ENCODE measurements around the gene RPH3AL. TPM values are rescaled to one million over a fixed set of nuclear protein-coding genes. Genes with fewer than 3 reads are reported as not detected.
A peak's percentile ranks its signal among the peaks of the same experiment; 100 is the strongest.

Gene RPH3AL
- total and polyA plus RNA-seq, 8 donors: 8.9 to 57.1 (median 11.0) TPM

DNA sequence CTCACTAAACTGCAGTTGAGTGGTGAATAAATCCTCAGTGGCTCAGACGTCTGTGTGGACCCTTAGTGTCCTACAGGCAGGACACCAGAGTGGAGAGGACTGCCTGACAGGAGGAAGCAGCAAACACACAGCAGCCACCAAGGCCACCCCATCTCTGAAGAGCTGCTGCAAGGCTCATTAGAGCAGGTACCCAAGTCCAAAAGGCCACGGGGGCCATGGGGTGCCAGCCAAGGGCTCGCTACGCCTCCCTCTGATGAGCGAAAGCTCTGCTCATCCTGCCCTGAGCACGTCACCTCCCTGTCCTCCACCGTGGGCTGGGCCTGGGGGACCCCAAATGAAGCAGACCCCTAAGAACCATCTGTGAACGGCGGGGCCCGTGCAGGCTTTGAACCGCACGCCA, 101.1 kb downstream of the RPH3AL start:
- Histone ChIP-seq H3K36me3 (peaks cover 0 to 5% of the 10 kb centered on the region in 2 donors), H3K27me3 (no peaks in the 10 kb centered on the region), H3K4me3 (no peak overlapping the region), H3K4me1 (peaks cover 0 to 10% of the 10 kb centered on the region in 2 donors), H3K9me3 (no peaks in the 10 kb centered on the region), H3K27ac (no peak overlapping the region)
- ATAC-seq (no peak), DNase-seq (peak in 2 of 4 donors; percentile 16 to 67)
- TF ChIP-seq, protein P1, sequence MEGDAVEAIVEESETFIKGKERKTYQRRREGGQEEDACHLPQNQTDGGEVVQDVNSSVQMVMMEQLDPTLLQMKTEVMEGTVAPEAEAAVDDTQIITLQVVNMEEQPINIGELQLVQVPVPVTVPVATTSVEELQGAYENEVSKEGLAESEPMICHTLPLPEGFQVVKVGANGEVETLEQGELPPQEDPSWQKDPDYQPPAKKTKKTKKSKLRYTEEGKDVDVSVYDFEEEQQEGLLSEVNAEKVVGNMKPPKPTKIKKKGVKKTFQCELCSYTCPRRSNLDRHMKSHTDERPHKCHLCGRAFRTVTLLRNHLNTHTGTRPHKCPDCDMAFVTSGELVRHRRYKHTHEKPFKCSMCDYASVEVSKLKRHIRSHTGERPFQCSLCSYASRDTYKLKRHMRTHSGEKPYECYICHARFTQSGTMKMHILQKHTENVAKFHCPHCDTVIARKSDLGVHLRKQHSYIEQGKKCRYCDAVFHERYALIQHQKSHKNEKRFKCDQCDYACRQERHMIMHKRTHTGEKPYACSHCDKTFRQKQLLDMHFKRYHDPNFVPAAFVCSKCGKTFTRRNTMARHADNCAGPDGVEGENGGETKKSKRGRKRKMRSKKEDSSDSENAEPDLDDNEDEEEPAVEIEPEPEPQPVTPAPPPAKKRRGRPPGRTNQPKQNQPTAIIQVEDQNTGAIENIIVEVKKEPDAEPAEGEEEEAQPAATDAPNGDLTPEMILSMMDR (IDR thresholded peaks at IDR 0.05): no peak
- intact Hi-C loops (cut with DNase I): no loop called here

DNA sequence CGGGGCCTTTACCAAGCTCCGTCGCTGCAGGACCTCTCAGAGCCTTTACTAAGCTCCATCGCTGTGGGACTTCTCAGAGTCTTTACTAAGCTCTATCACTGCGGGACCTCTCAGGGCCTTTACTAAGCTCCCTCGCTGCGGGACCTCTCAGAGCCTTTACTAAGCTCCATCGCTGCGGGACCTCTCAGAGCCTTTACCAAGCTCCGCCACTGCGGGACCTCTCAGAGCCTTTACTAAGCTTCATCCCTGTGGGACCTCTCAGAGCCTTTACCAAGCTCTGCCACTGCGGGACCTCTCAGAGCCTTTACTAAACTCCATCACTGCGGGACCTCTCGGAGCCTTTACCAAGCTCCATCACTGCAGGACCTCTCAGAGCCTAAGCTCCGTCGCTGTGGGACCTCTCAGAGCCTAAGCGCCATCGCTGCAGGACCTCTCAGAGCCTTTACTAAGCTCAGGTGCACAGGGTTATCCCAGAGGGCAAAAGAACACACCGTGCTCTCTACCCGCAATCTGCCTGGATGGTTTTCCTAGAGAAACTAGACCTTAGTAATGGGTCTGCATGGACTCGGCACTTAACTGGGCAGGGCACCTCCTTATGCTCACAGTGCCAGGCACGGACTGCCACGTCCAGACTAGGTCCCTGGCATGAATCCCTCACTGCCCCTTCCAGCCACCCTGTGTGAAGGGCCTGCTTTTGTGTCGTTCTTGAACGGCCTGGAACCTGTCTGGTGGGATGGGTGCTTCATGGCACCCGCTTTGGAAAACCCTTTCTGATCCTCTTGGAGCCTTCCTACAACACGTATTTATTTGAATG, 101.9 kb downstream of the RPH3AL start:
- peaks cover 0 to 9% of the 10 kb centered on the region in 2 donors for H3K36me3 ChIP-seq
- peaks cover 0 to 10% of the 10 kb centered on the region in 2 donors for H3K4me1 ChIP-seq
- TF ChIP-seq, protein P1 (IDR thresholded peaks at IDR 0.05): no peak
- H3K27ac ChIP-seq: no peak overlapping the region
- DNase-seq: peak in 2 of 4 donors; percentile 25 to 31
- intact Hi-C loops (cut with DNase I): no loop called here
- no peaks in the 10 kb centered on the region for H3K9me3 ChIP-seq
- H3K27me3 ChIP-seq: no peaks in the 10 kb centered on the region
- H3K4me3 ChIP-seq: no peak overlapping the region
- no peak for ATAC-seq

DNA sequence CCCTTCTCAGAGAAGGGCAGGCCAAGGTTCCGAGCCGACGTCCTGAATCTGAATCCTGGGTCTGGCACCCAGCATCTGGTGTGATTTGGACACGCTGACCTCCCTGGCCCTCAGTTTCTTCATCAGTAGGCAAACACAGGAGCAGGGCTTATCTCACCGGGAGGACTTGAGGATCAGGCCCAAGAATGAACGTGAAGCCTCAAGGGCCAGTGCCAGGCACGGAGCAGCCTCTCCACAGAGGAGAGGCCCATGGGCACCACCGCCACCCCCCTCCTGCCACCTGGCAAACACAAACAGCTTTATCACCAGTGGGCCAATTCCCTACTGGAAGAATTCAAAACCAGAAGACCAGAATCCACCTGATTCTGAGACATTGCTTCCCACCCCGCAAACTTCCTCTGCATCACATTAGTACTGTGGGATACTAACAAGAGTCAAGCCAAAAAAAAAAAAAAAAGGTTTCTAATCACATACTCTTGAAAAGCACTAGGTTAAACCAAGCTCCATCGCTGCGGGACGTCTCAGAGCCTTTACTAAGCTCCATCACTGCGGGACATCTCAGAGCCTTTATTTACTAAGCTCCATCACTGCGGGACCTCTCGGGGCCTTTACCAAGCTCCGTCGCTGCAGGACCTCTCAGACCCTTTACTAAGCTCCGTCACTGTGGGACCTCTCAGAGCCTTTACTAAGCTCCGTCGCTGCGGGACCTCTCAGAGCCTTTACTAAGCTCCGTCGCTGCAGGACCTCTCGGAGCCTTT, 103.2 kb downstream of the RPH3AL start:
- TF ChIP-seq, protein P1 (IDR thresholded peaks at IDR 0.05): no peak
- intact Hi-C loops (cut with DNase I): no loop called here
- Histone ChIP-seq H3K27me3 (no peaks in the 10 kb centered on the region), H3K4me1 (peaks cover 0 to 10% of the 10 kb centered on the region in 2 donors), H3K36me3 (peaks cover 0 to 14% of the 10 kb centered on the region in 2 donors), H3K9me3 (no peaks in the 10 kb centered on the region), H3K27ac (no peak overlapping the region), H3K4me3 (no peak overlapping the region)
- ATAC-seq: peak; percentile 56
- peak in 2 of 4 donors; percentile 18 to 69 for DNase-seq

DNA sequence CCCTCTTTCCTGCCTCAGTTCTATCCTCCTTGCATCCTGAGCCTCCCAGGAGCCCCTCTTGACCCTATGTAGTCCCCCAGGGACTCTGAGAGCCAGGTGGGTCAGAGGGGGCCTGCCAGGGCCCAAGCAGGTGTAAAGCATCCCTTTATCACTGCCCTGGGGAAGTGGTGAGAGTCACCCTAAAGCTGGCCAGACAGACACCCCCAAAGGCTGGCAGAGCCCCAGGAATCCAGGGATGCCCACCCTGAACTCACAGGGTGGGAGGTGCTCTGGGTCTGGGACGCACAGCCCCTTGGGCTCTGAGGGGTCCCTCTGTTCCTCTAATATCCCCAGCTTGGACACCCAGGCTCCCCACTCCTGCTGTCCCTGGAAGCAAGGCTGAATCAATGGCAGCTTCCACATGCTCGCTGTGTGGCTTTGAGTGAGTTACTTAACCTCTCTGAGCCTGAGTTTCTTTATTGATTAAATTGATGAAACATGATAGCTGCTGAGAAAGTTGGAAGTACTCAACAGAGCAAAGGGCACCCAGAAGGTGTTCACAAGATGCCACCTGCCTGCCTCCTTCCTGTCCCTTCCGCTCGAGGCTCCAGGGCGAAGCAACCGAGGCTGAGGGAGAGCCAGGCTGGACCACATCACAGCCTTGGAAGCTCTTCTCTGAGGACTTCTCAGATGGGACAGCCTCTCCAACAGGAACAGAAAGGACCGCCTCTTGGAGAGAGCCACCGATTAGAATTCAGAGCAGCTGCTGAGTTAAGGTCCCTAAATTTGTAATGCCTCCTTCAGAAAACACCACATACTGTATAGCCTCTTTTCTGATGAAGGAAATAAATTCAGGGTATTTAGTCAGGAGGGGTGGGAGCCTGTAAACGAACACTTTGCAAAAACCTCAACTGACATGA, 104.0 kb downstream of the RPH3AL start:
- Histone ChIP-seq H3K4me3 (no peak overlapping the region), H3K4me1 (peaks cover 0 to 10% of the 10 kb centered on the region in 2 donors), H3K36me3 (peaks cover 0 to 14% of the 10 kb centered on the region in 2 donors), H3K9me3 (no peaks in the 10 kb centered on the region), H3K27me3 (no peaks in the 10 kb centered on the region), H3K27ac (no peak overlapping the region)
- TF ChIP-seq, protein P1 (IDR thresholded peaks at IDR 0.05): no peak
- intact Hi-C loops (cut with DNase I): no loop called here
- ATAC-seq (no peak), DNase-seq (peak in 2 of 4 donors; percentile 16 to 32)

Measured in left lung (tissue), 10 donors.